ENCODE measurements around the gene TRIM42.
A peak's percentile ranks its signal among the peaks of the same experiment; 100 is the strongest.

Gene TRIM42

DNA sequence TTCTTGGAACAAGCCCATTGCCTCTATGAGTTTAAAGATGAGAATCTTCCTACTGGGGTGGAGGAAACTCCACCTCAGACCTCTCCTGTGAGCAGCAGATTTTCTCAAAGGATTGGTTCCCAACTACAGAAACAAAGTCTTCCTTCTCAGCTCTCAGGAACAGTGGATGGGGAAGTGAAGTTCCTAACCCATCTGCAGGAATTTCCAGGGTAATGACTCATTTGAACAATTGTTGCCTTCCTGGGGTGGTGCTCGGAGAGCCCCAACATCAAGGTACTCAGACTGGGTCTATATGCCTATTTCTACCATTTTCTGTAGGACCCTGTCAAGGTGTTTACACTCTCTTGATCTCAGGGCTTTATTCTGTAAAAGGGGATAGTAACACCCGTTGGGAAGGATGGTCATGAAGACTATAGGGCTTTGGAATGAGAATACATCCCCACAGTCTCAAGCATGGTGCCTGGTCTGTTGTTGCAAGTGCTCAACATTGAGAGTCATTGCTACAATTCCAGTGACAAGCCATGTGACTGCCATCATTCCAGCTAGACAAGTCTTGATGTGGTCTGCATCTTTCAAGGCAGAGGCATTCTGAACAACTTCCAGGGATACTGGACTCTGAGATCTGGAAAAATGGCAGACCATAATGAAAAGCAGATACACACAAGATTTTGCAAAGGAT is 33.0 kb downstream of the TRIM42 start:
- DNase-seq, result no peak

DNA sequence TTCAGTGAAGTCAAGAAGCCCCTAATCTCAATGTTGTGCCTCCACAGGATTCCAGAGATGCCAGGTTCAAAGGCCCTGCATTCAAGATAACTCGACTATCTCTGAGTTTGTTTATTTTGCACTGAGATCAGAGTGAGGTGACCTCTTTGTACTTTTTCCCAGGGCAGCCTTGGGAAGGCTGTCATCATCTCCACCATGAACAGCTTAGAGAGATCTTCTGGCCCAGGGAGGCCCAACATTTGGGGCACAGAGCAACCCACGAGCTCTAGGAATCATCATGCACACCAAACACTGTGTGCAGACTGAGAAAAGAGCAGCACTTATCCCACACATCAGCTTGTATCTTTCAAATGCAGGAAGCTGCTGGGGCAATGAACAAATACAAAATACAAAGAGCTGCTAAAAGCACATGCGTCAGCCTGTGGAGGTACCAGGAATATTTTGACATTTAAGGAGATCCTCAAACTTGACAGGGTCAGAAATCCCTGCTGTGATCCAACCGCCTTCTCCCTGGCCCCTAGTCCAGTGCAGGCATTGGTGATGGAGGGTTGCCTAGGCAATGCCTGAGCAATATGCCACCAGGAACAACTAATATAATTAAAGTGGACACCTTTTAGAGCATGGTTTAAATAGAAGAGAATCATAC is 33.6 kb downstream of the TRIM42 start:
- no peak for DNase-seq

DNA sequence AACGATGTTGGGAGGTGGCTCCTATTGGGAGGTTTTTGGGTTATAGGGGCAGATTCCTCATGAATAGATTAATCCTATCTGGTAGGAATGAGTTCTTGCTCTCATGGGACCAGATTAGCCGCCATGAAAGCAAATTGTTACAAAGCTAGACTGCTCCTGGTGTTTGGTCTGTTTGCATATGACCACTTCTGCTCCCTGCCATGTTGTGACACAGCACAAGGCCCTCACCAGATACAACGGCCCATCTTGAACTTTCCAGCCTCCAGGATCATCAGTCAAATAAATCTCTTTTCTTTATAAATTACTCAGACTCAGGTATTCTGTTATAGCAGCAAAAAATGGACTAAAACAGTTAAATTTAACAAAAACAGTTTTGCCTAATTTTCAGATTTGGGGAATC is 34.4 kb downstream of the TRIM42 start:
- no peak for DNase-seq

DNA sequence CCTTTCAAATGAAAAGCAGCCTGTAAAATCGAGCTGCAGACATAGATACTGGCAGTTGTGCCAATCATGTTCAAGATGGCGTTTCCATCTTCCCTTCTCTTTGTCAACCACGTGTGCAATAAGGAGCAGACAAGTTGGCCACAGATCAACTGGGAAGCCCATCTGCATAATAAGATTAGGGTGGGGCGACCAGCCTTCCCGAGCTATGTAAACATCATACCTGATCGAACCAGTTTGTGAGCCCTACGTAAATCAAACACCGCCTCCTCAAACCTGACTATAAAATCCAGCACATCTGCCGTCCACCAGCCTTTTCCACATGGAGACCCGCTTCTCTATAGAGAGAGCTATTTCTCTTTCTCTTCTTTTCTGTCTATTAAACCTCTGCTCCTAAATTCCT is 37.2 kb downstream of the TRIM42 start:
- DNase-seq, result no peak

DNA sequence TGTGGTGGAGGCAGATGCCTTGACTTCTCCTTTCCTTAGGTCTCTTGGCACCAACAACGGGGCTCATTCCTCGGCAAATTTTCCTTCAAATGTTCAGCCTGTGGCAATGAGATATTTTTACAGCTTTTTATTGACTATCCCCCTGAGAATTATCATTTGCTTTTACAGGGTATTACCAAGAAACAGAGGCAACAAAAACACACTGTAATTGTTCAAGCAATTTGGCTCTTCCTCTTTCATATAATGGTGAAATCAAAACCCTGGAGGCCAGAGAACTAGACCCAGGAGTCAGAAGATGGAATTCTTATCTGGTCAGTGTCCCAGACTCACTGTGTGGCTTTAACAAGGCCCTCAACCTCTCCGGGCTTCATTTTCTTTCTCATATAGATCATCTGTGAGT is 40.1 kb downstream of the TRIM42 start:
- DNase-seq, result no peak

DNA sequence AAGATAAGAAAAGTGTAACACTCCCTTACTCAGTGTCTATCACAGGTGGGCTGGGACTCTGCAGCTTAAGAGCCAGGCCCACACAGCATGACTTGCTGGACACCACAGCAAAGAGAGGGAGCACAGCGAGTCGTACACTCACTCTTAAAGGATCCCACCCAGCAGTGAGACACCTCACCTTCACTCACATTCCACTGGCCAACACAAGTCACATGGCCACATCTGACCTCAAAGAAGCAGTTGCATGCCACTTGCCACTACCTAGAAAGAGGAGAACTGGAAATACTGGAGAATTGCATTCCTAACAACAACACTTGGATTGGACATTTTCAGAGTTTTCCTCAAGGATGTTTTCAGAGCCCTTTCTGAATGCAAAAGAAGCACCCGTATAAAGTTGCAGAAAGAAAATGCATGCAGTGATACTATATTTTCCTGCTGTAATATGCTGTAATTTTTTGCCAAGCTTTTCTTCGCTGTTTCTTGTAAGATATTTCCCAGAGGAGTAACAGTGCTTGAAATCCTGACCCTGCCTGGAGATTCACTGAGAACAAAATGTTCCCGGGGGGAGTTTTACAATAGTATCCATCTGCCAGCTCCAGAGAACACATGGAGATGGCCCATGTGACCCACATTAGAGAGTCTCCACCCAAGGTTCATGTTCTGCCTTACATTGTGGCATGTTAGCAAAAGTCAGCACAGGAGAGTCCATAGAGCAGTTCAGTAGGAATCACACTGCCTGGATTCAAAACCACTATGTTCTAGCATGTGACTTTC is 42.2 kb downstream of the TRIM42 start:
- DNase-seq, result no peak

DNA sequence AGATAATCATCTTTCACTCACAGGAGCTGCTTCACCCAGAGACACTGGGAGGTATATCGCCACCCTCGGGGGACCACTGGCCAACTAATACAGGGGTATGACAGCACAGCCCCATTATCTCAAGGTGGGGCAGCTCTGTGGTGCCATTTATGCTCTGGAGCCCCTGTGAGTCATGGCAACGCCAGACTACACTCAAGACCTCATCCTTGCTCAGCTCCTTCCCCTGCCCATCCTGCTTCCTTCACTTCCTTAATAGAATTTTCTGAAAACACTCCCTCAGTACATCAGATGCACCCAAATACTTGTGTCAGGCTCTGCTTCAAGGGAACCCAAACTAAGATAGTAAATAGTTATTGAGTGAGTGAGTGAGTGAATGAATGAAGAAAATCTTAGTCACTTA is 45.7 kb downstream of the TRIM42 start:
- no peak for DNase-seq

DNA sequence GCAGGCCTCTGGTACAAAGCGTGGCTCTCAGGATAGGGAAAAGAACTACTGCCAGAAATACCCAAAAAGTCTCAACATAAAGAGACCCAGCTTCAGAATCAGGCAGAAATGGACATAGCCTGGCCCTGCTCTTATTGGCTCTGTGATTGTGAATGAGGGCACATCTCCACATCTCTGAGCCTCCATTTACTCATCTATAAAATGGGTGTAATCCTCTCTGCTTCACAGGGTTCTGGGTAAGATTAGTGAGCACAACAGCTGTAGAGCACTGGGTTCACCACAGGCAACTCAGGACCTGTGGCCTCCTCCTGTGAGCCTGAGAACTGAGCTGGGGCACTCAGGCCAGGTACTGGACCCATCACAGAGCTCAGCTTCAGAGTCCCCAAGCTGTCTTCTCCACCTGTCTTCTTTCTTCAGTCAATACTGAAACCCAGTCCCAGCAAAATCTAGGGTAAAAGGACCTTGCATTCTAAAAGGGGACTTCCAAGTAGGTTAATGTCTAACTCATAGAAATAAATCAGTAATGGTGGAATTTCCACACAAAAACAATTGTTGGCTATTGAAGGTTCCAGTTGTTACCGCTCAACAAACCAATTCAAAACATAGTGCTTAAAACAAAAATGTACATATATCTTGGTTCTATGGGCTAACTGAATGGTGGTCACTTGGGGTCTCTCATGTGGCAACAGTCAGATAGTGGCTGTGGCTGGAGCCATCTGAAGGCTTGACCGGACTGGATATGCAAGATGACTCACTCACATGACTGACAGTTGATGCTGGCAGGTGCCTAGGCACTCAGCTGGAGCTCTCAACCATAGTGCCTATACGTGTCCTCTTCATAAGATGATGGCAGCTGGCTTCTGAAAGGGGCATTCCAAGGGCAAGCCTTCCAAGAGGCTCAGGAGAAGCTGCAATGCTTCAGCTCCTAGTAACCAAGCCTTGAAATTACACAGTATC is 47.3 kb downstream of the TRIM42 start:
- DNase-seq, result no peak

DNA sequence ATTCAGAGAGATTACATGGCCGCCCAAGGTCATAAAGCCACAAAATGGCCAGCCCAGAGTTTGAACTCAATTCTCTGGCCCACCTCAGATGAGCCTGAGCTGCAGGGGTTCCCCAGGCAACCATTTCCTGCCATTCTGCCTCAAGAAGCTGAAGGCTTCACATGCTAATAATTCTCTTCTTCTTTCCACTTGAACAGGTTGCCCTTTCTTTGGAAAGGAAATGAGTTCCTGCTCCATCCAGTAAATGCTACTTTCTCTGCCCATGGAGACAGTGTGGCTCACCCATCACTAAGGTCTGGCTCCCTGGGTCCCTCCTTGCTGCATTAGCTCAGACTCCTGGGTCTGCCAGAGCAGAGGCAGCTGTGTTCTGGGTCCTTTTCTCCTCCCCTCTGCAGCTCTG is 48.2 kb downstream of the TRIM42 start:
- no peak for DNase-seq

DNA sequence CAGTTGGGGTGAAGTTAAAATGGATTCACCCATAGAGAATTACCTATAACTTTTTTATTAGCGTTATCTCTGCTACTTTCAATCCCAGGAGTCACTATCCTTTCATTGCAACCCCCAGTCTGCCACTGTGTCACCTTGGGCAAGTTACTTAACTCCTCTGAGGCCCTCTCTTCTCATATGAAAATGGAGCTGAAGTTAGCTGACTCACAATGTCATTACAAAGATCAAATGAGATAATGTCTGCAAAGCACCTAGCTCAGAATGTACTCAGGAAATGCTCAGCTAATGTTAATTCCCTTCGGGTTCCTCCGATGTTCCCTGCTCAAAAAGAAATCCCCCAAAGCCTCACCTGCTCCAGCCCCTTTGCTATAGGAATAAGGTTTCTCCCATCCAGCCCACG is 50.0 kb downstream of the TRIM42 start:
- no peak for DNase-seq

DNA sequence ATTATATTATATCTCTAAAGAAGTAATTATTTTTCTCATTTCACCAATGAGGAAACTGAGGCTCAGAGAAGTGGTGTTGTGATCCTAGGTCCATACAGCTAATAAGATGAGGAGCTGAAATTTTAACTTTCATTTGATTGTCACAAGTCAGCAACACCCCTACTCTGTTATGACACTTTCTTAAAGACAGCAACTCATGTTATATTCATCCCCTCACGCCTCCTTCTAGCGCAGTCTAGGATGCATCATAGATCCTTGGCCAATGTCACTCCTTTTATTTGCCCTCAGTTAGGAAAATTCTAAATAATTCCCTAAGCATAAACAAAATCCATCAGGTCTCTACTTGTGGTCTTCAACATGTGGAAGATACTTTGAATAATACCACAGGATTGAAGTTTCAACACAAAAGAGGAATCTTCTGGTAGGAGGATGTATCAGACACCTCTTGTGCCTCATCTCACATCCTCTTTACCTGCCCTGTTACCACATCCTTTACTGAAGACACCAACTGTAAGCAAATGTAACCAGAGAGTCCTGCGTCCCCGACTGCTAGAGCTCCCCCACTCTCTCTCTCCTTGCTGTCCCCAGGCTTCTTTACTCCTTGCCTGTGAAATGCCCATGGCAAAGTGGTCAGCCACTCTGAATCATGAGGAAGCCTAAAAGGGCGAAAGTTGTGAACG is 53.7 kb downstream of the TRIM42 start:
- no peak for DNase-seq

DNA sequence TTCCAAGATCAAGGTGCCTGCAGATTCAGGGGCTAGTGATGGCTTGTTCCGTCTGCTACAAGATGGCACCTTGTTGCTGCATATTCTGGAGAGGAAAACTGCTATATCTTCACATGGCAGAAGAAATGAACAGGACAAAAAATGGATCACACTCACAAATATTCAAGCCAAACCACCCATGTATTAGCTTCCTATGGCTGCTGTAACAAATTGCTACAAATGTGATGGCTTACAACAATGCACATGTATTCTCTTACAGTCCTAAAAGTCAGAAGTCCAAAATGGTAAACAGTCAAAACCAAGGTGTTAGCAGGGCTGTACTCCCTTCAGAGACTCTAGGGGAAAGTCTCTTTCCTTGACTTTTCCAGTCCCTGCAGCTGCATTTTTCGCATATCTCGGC is 55.8 kb downstream of the TRIM42 start:
- DNase-seq, result no peak

DNA sequence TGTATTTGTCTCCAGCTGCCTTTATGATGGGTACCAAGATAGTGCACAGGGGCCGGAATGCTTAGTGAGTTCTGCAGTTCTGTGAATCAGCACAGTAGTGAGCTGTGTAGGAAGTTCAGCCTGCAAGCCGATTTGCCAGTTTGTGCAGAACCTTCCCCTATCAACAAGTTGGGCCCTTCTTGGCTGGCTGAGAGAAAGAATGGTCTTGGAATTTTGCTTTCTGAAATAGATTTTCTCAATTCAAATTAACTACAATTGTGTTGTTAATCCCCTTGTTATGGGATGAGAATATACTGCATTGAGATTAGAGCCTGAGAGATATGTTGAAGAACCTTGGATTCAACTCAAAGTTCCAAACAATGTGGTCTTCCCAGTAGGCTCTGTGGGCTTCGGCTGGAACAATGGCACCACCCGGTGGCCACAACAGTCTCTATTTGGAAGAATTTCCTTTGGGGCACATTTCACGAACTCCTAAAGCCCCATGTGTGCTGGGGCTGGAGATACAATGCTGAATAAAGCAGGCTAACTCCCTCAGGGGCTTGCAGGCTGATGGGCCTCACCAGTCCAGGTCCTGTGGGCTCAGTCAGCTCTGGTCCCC is 59.1 kb downstream of the TRIM42 start:
- peak; percentile 21 to 23 for DNase-seq

DNA sequence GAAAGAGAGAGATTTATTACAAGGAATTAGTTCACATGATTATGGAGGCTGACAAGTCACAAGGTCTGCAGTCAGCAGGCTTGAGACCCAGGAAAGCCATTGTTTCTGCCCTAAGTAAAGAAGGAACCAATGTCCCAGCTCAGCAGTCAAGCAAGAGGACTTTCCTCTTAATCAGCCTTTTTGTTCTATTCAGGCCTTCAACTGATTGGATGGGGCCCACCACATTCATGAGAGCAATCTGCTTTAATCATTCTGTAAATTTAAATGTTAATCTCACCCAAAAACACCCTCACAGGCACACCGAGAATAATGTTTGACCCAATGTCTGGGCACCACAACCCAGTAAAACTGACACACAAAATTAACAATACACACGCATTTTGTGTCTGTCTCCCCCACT is 64.3 kb downstream of the TRIM42 start:
- no peak for DNase-seq

DNA sequence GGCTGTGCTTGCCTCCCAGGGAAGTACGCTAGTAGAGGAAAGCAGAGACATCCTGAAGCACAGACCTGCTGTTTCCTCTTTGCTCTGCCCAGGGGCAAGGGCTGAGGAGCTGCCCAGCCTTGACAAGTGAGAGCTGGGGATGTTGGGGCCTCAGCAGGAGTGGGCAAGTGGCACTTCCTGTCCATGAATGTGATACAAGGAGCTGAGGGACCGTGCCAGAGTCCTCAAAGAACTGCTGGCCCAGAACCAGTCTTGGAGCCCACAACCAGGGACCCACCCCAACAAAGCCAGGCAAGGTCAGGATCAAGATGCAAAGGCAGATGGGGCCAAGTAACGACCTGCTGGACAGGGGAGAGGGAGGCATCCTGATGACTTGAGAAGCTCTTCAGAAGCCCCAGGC is 70.3 kb downstream of the TRIM42 start:
- no peak for DNase-seq

DNA sequence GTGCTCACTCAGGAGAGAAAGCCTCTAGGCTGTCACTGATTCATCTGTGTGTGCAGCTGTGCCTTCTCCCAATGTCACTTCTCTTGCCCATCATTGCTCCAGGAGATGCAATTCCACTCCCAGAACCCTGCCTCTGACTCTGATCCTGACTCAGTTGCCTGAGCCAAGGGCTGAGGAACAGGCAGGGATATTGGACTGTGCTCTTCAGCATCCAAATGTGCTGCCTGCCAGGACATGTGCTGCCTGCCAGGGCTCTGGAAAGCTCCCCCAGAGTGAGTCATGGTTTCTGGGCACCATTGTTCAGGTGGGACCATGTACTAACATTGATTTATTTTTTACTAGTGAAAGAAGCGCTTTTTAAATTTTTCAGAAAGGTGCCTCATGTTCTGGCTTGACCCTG is 71.0 kb downstream of the TRIM42 start:
- DNase-seq, result no peak
